NB4 (cell line): ENCODE data around the gene GULP1.

ENCODE experiments used
- POLR2A ChIP-seq: IDR thresholded peaks from 2 replicates; pipeline ENCODE4 v1.6.1; 2011; ENCODE audit warnings: mild to moderate bottlenecking; ENCODE audit not compliant: insufficient read length; ENCODE audit errors: extremely low read depth
- TF ChIP-seq, protein P1 (sequence below): IDR thresholded peaks from one replicate; pipeline ENCODE4 v1.5.1; 2012; ENCODE audit warnings: low read depth, low read length
- TF ChIP-seq, protein P2 (sequence below): IDR thresholded peaks from 2 replicates; pipeline ENCODE4 v1.6.1; 2011; ENCODE audit warnings: low read depth, low read length

DNA sequence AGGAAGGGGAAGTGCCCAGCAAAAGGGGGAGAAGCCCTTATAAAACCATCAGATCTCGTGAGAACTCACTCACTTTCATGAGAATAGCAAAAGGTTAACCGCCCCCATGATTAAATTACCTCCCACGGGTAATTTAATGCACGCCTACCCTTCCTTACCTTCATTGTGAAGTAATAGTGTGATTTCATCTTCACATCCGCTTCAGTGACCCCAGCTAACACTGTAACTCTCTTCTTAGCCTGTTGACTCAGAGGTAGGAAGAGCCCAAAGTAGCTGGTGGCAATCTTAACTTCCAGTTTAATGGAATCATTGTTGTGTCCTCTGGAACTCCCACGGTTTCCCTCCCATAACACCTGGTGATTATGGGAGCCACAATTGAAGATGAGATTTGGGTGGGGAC is 120.5 kb downstream of the GULP1 start:
- TF ChIP-seq, protein P1, sequence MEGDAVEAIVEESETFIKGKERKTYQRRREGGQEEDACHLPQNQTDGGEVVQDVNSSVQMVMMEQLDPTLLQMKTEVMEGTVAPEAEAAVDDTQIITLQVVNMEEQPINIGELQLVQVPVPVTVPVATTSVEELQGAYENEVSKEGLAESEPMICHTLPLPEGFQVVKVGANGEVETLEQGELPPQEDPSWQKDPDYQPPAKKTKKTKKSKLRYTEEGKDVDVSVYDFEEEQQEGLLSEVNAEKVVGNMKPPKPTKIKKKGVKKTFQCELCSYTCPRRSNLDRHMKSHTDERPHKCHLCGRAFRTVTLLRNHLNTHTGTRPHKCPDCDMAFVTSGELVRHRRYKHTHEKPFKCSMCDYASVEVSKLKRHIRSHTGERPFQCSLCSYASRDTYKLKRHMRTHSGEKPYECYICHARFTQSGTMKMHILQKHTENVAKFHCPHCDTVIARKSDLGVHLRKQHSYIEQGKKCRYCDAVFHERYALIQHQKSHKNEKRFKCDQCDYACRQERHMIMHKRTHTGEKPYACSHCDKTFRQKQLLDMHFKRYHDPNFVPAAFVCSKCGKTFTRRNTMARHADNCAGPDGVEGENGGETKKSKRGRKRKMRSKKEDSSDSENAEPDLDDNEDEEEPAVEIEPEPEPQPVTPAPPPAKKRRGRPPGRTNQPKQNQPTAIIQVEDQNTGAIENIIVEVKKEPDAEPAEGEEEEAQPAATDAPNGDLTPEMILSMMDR: no peak
- TF ChIP-seq POLR2A: no peak
- TF ChIP-seq, protein P2, sequence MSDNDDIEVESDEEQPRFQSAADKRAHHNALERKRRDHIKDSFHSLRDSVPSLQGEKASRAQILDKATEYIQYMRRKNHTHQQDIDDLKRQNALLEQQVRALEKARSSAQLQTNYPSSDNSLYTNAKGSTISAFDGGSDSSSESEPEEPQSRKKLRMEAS: no peak
